8988T (cell line): ENCODE results near the gene KCNA2.

Experiments used
- DNase-seq: peaks from one replicate; pipeline ENCODE4 v3.0.0; 2011

The KCNA2 gene

DNA sequence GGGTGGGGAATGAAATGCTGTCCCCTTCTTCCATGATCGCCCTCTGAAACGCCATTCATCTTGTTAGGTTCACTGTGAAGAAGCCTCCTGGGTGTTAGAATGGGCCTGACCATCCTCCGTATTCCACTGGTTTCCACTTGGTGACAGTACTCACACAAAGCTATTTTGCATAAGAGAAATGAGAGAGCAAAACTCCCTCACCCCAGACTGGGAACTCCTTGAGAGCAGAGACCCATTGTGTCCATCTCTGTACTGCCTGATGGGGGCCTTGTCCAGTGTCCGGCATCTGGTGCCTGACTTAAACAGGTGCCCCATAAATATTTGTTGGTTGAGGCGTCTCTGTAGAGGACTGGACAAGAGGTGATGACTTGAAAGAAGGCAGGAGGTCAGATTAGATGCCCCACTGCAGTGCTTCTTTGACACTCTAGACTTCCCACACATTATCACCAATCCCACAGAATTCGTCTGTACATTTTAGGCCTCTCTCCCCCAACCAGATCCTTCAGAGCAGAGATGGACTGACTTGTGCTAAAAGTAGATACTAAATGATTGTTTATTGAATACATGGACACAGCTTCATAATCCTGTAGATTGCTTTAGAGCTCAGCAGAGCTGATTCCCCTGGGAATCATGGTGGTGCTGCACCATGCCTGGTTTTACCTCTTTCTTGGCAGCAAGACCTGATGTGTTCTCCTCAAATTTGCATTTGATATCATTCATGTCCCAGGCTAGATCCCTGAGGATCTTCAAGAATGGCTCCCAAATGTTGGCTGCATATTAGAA is 22.4 kb upstream of the KCNA2 start:
- no peak for DNase-seq

DNA sequence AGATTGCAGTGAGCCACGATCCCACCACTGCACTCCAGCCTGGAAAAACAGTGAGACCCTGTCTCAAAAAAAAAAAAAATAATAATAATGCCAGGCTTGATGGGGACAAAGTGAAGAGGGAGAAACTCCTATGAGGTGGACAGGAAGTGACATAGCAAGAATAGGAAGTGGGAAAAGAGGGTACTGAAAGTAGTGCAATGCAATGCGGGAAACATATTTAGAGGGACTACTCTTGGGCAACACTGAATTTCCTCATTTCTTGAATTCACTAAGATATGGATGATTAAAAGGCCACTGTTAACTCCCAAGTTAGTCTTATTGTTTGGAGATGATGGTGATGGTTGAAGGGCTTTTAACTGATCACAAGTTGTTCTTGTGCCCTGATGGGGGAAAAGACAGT is 21.6 kb upstream of the KCNA2 start:
- no peak for DNase-seq

DNA sequence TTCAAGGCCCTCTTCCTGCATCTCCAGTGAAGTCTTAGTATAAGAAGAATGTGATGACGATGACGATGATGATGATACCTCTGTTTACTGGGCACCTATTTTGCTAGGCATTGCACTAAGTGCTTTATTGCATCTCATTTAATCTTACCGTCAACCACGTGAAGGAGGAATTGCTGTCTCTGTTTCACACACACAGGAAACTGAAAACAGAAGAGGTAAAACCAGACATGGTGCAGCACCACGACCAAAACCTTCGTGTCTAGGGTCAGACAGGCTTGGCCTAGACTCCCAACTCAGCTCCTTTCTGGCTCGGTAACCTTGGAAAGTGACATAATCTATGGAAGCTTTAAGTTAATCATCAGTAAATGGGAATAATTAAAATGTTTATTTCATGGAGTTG is 20.7 kb upstream of the KCNA2 start:
- DNase-seq: no peak

DNA sequence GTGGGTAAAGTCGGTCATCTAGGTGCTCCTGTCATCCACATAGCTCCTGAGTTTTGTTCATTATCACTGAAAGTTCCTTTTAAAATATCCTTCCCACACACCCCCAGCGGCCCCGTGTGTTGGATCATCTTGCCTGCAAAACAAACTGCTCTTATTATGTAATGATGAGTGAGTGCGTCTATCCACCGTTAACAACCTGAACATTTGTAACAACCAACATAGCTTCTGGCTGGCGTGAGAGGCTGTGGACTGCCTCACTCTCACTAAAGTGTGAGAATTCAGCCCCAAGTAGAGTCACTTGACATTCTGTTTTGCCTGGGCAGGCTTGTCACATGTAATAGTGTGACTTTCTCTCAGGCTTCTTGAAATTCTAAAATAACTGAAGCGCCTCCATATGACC is 14.5 kb upstream of the KCNA2 start:
- no peak for DNase-seq

DNA sequence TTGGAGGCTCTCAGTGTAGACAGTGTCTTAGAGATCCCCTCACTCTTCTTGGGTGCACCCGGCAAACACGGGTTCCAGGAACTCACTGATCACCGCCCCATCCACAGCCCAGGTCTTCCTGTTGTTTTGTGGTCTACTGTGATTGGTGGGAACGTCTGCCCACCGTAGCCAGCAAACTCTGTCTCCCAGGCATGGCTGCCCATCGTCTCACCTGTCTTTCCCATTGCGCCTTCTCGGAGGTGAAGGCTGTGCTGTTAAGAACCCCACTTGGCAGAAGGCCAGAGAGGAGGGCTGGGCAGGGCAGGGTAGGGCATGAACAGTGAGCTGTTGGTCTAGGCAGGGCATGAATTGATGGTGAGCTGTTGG is 14.1 kb upstream of the KCNA2 start:
- no peak for DNase-seq

DNA sequence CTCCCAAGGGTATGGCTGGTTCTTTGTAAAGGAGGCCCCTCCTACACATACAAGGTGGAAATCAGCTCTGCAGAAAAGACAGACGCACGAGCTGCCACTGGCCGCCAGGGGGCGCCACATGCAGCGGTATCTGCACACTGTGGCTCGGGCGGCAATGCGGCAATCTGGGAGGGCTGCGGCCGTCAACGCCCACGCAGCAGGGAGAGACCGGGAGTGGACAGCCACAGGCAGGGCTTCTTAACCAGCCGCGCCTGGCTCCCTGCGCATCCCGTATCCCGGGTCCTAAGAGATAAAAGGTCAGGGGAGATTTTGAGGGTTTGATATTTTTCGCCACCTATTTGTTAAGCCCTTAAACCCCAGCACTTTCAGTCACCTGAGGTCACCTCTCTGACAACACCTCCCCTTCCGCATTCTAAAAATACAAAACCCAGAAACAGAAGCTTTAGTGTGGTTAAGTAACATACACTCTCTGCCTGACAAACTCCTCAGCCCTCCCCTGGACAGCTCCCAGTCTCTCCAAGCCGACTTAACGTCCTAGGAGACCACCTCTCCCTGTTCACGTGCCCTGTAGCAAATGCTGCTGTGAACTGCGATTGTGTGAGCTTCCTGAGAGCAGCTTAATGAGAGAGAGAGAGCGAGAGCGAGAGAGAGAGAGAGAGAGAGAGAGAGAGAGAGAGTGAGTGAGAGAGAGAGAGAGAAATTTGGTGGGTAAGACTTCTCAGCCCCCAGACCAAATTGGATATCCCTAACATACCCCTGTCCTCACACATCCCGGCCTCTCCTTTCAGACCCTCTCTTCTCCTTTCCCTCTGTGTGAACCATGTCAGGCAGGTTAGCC is 13.5 kb upstream of the KCNA2 start:
- peak; percentile 72 for DNase-seq

DNA sequence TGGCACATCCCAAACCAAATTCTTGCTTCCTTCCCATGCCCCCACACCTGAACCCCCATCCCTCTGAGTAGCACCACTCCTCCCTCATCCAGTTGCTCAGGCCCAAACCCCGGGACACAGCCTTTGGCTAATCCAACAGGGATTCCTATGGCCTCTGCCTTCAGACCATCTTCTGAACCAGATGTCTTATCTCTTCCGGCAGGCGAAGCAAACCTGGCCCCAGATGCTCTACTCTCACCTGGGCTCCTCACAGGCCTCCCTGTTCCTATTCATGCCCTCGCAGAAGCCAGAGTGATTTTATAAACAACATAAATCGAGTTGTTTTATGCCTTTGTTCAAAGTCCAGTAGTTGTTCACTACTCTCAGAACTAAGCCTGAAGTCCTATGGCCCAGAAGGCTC is 12.5 kb upstream of the KCNA2 start:
- no peak for DNase-seq

DNA sequence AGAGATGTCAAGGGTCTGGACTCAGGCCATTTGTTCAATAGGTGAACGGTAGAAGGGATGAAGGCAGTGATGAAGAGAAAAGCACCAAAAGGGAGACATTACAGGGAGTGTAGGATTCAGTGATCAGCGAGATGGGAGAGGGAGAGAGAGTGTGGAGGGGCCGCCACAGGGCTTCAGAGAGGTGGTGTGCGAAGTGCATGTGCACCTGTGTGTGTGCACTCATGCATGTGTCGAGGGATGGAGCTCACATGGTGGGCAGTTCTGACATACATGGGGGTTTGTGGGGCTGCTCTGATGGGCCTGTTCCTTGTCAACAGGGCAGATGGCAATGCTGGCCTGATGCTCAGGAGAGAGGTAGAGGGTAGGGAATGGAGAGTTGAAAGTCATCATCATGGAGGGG is 11.4 kb upstream of the KCNA2 start:
- DNase-seq: no peak

DNA sequence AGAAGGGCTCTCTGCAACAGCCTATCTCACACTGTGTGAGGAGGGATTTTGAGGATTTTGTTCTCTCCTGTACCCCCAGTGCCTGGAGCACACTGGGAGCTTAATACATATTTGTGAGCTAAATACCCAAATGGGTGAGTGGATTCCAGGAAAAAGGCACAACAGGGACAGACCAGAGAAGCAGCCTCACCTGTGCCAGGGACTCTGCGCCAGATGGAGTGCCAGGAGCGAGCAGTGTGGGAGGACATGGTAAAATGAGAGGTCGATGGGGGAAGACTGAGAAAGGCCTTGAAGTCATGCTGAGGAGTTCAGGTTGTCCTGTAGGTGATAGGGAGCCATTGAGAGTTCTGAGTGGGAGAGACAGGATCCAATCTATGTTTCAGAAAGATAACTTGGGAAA is 11.0 kb upstream of the KCNA2 start:
- DNase-seq: no peak

DNA sequence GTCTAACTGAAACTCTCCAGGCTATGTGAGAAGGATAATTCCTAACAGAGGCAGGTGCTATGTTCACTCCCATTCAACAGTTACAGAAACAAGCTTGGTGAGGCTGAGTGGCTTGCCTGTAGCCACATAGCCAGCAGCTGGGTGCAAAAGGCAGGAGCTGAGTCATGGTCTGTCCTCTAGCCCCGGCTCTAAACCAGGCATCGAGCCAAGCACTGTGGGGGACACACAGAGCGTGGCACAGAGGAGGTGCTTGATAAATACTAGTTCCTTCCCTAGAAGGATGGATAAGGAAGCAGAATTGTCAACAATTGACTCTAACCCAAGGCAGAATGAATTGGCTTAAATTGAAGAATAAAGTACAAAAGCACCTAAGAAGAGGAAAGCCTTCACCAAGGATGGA is 10.4 kb upstream of the KCNA2 start:
- DNase-seq: no peak

DNA sequence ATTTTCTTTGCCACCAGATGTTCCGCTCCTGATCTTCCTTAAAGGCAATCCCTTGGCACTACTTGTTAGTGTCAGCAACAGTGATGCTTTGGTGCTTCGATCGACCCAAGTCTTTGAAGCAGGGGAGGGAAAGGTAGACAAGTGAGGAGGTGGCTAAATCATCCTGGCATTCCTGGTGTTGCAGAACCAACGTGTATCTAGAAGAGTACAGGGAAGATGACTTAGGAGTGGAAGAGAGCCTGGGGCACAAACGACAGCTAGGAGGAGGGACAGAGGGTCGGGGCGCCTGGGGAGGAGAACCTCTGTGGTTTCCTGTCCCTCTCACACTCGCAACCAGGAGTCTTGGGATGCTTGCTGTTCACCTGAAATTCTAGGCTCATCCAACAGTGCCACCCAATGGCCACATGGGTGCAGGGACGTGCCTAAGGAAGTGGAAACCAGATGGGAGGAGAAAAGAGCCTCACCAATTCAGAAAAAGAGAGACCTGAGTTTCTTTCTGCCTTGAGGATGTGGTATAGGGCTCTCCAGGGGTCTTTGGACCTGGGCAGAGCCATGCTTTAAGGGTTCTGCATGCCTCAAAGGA is 9.5 kb upstream of the KCNA2 start:
- DNase-seq: peak; percentile 68

DNA sequence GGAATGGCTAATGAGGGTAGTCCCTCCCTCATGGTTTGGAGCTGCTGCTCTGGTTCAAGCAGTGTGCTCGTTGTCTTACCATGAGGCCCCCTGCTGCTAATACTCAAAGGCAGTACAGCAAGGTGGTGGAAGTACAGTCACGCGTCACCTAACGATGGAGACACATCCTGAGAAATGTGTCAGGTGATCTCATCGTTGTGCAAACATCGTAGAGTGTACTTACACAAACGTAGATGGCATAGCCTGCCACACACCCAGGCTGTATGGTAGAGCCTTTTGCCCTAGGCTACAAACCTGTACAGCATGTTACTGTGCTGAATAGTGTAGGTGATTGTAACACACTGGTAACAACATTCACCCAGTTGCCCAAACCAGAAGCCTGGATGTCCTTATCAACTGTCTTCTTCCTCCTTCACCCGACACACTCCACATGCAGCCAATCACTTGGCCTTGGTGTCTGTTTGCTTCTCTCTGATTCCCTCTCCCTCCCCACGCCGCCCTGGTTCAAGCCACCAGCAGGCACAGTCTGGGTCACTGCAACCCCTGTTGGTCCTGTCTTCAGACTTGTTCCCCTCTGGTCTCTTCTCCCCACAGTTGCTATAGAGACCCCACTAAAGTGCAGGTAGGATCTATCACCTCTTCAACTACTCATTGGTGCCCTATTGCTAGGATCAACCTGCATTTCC is 6.0 kb upstream of the KCNA2 start:
- no peak for DNase-seq

DNA sequence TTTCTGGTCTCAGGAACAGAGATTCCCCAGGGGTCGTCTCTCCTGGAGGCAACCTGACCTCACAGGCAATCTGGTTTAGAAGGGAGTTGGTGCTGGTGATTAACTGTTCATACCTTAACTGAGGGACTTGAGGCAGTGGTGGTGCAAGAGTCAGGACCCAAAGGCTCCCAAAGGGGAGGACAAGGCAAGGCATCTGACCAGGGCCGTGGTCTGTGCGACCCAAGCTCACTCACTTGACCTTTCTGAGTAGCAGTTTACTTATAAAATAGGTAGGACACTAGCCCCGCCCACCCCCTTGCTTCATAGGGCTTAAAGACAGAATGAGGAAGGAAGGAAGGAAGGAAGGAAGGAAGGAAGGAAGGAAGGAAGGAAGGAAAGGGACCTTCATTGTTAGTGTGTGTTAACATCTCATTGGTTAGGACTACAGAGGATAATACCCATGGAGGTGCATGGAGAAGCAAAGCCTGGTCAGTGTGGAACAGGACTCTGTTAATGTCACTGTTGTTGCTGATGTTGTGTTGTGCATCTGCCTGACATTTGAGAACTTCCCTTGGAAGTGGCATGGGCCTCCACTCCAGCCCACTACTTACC is 4.6 kb upstream of the KCNA2 start:
- DNase-seq: no peak

DNA sequence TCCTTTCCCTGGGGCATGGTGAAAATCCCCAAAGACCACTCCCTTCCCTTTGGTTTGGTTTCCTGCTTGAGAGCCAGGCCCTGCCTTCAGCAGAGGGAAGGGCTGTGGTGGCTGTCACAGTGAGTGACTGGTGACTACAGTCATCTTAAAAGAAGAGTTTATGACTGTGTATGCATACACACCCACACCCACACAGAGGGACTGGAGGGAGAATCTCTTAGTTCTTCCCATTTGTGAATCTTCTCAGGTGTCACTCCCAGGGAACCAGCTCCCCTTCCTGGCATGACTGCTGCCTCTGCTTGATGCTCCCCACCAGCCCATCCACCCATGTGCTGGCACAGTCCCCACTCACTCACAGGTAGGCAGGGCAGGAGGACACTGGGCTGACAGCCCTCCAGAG is 3.9 kb upstream of the KCNA2 start:
- no peak for DNase-seq

DNA sequence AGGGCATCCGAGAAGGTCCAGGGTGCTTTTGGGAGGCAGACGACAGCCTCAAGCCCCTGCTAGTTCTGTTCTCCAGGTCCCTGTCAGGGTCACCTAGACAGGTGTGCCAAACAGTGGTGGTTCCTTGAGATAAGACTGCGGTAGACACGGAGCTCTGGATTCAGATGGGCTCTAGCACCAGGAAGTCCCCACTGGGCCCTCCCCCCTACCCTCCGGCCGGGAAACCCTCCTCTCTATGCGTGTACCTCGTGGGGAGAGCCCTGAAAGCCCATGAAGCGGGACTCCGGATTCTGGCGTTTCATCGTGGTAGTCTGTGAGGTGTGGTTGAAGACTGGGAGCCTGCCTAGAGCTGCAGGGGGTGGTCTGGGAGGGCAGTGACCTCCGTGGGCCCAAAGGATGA is 2.1 kb upstream of the KCNA2 start:
- DNase-seq: no peak

DNA sequence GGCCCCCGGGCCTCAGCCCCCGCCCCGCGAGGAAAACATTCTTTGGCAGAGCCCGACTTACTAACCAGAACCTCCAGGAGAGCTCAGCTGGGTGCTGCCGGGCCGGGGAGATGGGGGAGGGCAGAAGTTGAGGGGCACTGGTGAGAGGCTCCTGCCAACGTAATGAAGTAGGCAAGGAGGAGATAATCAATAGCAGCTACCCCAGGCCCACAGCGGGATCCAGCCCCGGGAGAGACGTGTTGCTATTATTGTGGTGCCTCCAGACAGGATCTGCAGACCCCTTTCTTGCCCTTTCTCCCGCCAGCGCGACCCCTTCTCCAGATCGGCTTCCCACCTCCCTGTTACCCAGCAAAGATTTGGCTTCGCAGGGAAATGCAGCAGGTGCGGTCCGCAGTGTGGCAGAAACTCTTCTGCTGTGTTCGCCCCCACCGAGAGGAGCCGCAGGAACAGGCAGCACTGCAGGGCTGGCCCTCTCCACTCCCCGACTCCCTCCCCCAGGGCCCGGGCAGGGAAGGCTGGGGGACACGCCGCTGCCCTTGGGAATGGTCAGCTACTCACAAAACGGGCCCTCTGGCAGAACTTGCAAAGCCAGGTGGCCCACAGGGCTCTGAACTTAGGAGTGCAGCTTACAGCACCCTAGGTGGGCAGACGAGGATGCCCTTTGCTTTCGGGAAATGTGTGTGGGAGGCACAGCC is 1.5 kb upstream of the KCNA2 start:
- no peak for DNase-seq

DNA sequence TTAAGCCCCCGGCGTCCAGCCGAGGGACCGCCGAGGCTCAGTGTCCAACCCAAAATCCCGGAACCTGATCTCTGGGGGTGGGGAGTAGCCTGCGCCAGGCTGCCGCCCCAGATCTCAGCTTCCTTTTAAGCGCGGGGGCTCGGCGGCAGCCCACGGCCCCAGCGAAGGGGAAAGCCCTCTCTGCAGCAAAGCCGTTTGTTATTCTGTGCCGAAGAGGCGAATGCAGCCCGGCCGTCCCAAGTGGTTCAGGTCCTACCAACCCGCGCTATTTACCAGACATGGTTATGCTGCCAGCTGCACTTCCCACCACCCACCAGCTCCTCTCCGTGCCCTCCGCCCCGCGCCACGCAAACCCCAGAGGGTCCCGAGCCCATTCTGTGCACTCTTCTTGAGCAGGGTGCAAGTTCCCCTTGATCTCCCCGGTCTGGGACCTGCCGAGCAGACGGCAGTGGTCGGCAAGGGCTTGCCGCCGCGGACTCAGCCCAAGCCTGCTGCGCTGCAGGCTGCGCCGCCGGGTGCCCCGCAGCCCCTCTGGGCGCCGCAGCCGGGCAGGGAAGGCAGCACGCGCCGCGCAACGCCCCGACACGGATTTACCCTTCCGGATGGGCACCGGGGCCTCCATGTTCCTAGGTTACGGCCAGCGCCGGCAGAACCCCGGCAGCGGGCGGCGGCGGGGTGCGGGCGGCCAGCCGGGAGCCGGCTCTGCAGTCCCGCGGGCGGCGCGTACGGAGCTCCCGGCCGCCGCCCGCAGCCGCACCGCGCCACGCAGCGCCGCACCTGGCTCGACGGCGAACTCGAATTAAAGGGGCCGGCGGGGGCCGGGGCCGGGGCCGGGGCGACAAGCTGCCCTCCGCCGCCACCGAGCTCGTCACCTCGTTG is 738 bp upstream of the KCNA2 start:
- DNase-seq: no peak

DNA sequence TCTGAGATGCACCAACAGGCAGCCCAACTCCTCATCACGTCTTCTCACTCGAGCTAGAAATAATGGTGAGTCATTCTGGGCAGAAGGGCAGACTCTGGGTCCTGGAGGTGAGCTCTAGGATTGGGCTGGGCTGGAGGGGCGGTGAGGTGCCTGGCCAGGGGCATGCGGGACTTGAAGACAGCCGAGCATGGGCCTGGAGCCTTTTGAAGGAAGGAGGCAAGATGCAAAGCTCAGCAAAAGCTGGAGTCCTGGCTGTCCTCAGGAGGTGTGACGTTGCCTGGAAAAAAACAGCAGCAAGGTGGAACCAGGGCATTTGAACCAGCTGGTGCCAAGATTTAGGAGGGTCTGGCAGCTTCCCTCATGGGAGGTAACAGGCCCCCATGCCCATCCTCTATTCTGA is 712 bp downstream of the KCNA2 start:
- no peak for DNase-seq

DNA sequence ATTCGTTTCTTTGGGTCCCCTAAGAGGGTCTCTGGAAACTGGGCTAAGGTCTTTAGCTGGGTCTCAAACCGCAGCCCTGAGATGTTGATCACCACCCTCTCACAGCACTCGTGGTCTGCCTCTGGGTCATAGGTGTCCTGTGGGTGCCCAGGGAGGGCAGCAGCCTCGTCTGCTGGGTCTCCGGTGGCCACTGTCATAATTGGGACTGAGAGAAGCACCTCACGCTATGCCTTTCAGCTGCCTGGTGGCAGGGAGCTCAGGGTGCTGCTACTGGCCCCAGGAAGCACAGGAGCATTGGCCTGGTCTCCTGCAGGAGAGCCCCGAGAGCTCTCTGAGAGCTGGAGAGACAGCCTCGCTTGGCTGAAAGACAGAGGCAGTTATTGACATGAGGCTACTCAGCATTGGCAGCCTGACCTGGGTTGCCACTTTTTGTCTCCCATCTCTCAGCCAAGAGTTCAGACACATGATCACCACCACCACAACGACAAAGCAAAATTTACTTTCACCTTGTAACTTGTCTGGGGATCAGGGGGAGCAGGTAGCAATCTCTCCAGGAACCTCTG is 1.5 kb downstream of the KCNA2 start:
- DNase-seq: no peak

DNA sequence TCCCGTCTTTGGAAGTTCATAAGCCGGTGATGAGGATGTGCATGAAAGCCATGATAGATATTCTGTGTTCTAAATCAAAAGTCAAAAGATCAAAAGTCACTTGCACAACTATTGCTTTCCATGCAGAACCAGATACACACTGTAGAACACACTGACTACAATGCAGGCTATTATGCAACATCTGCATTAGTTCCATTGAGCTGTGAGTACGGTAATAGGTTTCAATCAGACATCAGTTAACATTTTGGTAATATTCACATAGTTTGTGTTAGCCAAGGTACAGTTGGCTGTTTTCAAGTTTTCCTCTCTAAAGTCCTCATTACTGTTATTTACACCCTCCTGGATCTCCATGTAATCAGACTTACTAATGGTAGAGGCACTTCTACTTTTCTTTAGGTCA is 3.1 kb downstream of the KCNA2 start:
- no peak for DNase-seq

DNA sequence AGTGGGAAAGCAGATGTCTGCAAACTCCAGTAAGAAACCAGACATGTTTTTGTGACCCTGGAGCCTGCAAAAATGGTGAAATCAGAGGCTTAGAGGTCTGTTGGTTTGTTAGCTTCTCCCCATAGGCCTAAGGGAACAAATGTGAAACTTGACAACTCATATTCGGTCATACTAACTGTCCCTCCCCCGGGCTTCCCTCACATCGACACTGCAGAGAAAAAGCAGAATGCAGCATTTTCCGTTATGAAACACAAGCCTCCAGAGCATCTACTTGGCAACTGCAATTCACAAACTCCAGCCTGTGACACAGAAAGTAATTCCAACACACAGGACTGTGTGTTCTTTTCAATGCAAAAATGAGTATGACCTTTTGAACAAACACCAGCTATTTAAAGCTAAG is 3.7 kb downstream of the KCNA2 start:
- no peak for DNase-seq
